Ectodermal cell (in vitro differentiated cells): Measurements from ENCODE around the gene SVIL.
"Not testable (repeated sequence)": the region's sequence is repeated elsewhere in the genome, so short reads cannot be mapped to it uniquely, and the experiment has no call there.

Experiments
- H3K27ac ChIP-seq: 2 replicates; pipeline ENCODE4 v1.7.0; 2013; ENCODE audit warnings: mild to moderate bottlenecking, low read depth, low read length; ENCODE audit not compliant: insufficient read depth, poor library complexity, severe bottlenecking
- H3K27me3 ChIP-seq: 2 replicates; pipeline ENCODE4 v1.7.0; 2013; ENCODE audit warnings: mild to moderate bottlenecking, low read length; ENCODE audit not compliant: insufficient read depth, control insufficient read depth, poor library complexity, severe bottlenecking
- H3K36me3 ChIP-seq: one replicate; pipeline ENCODE4 v1.7.0; 2013; ENCODE audit warnings: low read length; ENCODE audit not compliant: control insufficient read depth, insufficient read depth
- H3K4me1 ChIP-seq: one replicate; pipeline ENCODE4 v1.7.0; 2013; ENCODE audit warnings: low read length; ENCODE audit not compliant: control insufficient read depth, insufficient read depth
- H3K4me3 ChIP-seq: 2 replicates; pipeline ENCODE4 v1.7.0; 2013; ENCODE audit warnings: low read depth, low read length, control low read depth; ENCODE audit not compliant: insufficient read depth
- H3K9me3 ChIP-seq: 2 replicates; pipeline ENCODE4 v1.7.0; 2013; ENCODE audit warnings: mild to moderate bottlenecking, low read length, moderate library complexity; ENCODE audit not compliant: control insufficient read depth
- WGBS, 2 experiments: methylation state at CpG; one replicate each; pipeline ENCODE4 v1.1.7; 2013; ENCODE audit warnings: missing lambda C conversion rate in 2 of 2; 5-methylcytosine and 5-hydroxymethylcytosine counted together

Gene SVIL

DNA sequence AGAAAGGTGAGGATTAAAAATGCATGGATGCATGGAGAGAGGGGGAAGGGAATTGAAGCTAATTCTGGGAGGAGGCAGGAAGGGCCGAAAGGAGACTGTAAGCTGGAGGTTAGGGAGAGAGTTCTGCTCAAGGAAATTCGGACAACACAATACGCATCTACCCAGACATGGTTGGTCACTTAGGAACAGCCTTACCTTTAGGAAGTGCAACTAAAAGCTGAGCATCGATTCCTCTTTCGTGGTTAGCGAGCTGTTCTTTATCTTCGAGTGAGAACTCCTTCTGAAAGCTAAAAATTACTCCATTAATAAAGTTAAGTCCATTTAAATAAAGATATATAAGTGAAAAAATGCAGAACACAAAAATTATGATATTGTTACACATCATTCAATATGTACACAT, 71.8 kb downstream of the SVIL start:
- H3K27ac ChIP-seq, H3K36me3 ChIP-seq, H3K9me3 ChIP-seq, H3K4me3 ChIP-seq, H3K27me3 ChIP-seq: not testable (repeated sequence)
- H3K4me1 ChIP-seq = peaks cover 13% of the 10 kb centered on the region
- no CpG with 5 or more reads among the region's 7 CpGs for WGBS, 2 experiments

DNA sequence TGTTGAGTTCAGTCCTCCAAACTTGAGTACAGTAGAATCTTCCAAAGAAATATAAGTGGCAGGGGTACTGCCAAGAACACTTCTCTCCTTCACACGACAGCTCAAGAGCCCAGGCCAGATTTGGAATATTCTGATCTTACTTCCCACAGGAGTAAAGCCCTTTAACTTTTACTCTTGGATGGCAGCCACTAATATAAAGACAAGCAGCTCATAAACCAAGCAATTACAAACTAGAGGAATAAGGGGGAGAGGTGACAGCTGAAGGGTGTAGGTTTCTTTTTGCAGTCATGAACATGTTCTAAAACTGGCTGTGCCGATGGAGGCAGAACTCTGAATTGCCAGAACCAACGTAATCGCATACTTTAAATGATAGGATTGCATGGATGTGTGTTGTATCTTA, 74.8 kb downstream of the SVIL start:
- H3K27me3 ChIP-seq = no peaks in the 10 kb centered on the region
- no peak overlapping the region for H3K4me3 ChIP-seq
- no peaks in the 10 kb centered on the region for H3K9me3 ChIP-seq
- 87 to 96% methylated on average over 4 of the region's 4 CpGs for WGBS, 2 experiments
- no peaks in the 10 kb centered on the region for H3K36me3 ChIP-seq
- H3K4me1 ChIP-seq = peaks cover 18% of the 10 kb centered on the region
- H3K27ac ChIP-seq = no peak overlapping the region

DNA sequence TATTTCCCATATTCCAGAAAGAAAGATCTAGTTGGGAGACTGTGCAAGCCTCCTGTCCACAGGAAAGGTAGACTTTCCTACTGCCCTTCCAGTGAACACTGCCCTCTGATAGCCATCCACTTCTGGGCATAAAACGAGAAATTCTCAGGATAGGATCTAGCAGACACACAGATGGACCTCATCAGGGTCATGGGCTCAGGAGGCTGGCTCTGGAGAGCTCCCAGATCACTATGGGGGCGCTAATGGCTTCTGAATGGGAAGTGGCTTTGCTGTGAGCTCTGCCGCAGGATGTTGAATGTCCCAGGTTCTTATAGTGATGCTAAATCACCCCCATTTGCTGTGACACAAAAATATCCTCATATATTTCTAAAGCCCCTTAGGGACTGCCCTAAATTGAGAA, 77.1 kb downstream of the SVIL start:
- peaks cover 6% of the 10 kb centered on the region for H3K36me3 ChIP-seq

DNA sequence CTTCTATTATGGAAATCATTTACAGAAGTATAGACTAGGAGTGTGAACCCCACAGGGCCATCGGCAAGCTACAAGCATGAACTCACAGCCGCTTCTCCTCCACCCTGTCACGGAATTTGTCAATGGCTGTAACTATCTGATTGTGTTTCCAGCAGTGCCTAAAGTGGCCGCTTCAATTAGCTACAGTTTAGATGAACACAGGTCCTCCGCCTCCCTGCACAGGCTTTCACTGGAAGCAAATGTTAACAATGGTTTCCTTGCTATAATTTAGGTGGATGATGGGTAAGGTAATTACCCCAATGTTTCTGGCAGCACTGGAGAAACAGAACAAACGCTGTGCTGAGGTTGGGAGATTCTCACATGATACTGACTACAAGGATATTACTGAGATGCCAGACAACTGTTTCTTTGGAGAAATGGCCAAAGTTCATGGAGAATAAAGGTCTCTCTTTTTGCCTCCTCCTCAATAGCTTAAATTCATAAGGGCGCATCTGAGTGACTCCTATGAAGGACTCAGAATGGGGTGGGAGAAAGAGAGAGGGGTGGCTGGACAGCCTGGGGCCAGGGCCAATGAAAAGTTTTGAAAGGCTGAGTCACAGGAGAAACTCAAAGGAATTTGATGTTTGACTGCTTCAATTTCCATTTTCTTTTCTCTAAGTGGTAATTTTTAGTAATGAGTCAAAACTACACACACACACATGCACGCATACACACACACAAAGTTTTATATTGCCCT, 78.9 kb downstream of the SVIL start:
- peaks cover 9% of the 10 kb centered on the region for H3K36me3 ChIP-seq
- no peaks in the 10 kb centered on the region for H3K27me3 ChIP-seq
- no peaks in the 10 kb centered on the region for H3K9me3 ChIP-seq
- H3K4me3 ChIP-seq = no peak overlapping the region
- 55 to 63% methylated on average over 7 to 8 of the region's 8 CpGs for WGBS, 2 experiments
- H3K27ac ChIP-seq = peak overlapping the region; percentile 79
- peaks cover 18% of the 10 kb centered on the region for H3K4me1 ChIP-seq

More for the DNA sequence above, 77.1 kb downstream of the SVIL start:
- Histone ChIP-seq H3K4me3 (no peak overlapping the region), H3K27ac (no peak overlapping the region), H3K4me1 (peaks cover 18% of the 10 kb centered on the region), H3K27me3 (no peaks in the 10 kb centered on the region), H3K9me3 (no peaks in the 10 kb centered on the region)
- WGBS, 2 experiments = 86 to 95% methylated on average over 3 of the region's 3 CpGs

DNA sequence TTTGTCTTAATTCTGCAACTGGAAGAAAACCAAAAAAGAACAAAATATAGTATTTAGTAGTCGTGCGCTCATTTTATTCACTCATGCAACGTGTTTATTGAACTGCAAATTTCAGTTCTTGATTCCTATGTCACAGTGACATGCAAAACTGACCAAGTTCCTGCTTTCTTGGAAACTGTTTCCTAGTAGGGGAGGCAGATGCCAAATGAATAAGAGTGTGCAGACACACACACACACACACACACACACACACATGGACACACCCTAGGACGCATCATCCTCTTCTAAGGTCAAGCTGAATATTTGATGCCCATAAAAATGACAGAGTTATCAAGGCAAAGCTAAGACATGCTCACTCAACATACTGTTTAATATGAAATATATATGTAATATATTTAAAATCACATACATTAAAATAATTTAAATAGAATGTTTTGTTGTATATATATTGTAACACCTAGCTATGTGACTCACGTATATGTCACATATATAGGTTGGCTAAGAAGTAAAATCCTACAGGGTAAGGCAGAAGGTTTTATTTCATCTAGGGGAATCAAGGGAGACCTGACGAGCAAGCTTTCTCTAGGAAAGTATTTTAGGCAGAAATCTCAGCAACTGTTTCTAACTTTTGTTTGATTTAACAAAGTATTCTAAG, 79.6 kb downstream of the SVIL start:
- no peaks in the 10 kb centered on the region for H3K27me3 ChIP-seq
- no peak overlapping the region for H3K4me3 ChIP-seq
- peaks cover 16% of the 10 kb centered on the region for H3K36me3 ChIP-seq
- H3K9me3 ChIP-seq = no peaks in the 10 kb centered on the region
- WGBS, 2 experiments = 91% methylated on average over 6 of the region's 6 CpGs
- peaks cover 18% of the 10 kb centered on the region for H3K4me1 ChIP-seq
- H3K27ac ChIP-seq = peak overlapping the region; percentile 79

DNA sequence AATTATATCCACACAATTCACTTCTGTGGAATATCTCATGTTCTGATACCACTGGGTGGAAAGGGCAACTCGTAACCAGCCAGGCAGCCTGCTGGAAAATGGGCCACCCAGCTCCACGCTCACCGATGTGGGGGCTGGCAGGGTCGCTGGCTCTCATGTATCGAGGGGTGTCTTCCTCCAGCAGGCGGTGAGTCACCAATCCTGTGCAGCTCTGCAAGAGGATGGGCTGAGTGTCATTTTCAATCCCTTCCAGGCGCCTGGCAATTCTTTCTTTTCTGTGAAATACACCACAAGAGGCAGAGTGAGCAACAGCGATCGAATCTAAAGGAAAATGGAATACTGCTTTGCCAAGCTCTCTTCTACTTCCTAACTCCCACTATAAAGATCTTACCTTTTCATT, 80.1 kb downstream of the SVIL start:
- Histone ChIP-seq H3K4me1 (peaks cover 18% of the 10 kb centered on the region), H3K9me3 (no peaks in the 10 kb centered on the region), H3K36me3 (peaks cover 18% of the 10 kb centered on the region), H3K4me3 (no peak overlapping the region), H3K27ac (no peak overlapping the region), H3K27me3 (no peaks in the 10 kb centered on the region)
- 85% methylated on average over 9 of the region's 9 CpGs for WGBS, 2 experiments

DNA sequence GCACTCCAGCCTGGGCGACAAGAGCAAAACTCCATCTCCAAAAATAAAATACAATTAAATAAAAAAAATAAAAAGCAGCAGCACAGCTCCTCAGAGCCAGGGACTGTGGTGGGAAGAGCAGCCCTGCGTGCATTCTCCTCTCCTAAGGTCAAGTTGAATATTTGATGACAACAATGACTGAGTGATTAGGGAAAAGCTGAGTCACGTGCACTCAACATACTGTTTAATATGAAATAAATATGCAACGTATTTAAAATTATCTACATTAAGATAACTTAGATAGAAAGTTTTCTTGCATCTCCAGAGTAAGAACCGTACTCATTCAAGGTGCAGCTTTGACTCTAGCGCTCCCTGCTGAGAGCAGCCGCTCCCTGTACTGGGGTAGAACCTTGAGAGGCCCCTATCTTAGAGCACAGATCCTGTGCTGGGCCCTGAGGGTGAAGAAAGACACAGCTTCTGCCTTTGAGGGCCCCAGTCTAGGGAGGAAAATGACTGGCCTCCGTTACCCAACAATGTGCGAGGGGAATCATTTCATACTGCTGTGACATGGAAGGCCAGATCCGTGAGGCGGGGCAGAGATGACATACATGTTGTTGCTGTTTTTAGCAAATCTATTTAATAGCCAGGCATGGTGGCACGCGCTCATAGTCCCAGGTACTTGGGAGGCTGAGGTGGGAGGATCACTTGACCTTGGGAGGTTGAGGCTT, 81.1 kb downstream of the SVIL start:
- WGBS, 2 experiments = 91 to 95% methylated on average over 11 to 12 of the region's 13 CpGs
- peaks cover 18% of the 10 kb centered on the region for H3K4me1 ChIP-seq
- H3K9me3 ChIP-seq = no peaks in the 10 kb centered on the region
- H3K27me3 ChIP-seq = no peaks in the 10 kb centered on the region
- H3K27ac ChIP-seq = no peak overlapping the region
- H3K36me3 ChIP-seq = peaks cover 18% of the 10 kb centered on the region
- H3K4me3 ChIP-seq = no peak overlapping the region

DNA sequence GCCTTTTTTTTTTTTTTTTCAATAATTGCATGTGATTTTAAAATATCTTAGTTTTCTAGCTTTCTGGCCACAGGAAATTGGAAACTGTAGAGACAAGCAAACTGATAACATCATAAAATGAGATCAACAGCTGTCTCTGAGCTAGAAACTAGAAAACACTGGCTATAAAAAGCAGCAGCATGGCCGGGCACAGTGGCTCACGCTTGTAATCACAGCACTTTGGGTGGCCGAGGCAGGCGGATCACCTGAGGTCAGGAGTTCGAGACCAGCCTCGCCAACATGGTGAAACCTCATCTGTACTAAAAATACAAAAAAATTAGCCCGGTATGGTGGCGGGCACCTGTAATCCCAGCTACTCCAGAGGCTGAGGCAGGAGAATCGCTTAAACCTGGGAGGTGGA, 81.7 kb downstream of the SVIL start:
- Histone ChIP-seq H3K4me1 (peaks cover 18% of the 10 kb centered on the region), H3K36me3 (peaks cover 18% of the 10 kb centered on the region)
- not testable (repeated sequence) for H3K27ac ChIP-seq, H3K27me3 ChIP-seq, H3K9me3 ChIP-seq, H3K4me3 ChIP-seq
- 91 to 93% methylated on average over 9 of the region's 9 CpGs for WGBS, 2 experiments

DNA sequence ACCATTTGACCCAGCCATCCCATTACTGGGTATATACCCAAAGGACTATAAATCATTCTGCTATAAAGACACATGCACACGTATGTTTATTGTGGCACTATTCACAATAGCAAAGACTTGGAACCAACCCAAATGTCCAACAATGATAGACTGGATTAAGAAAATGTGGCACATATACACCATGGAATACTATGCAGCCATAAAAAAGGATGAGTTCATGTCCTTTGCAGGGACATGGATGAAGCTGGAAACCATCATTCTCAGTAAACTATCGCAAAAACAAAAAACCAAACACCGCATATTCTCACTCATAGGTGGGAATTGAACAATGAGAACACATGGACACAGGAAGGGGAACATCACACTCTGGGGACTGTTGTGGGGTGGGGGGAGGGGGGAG, 85.3 kb downstream of the SVIL start:
- not testable (repeated sequence) for H3K4me1 ChIP-seq, H3K27ac ChIP-seq, H3K4me3 ChIP-seq, H3K27me3 ChIP-seq, H3K9me3 ChIP-seq
- peaks cover 18% of the 10 kb centered on the region for H3K36me3 ChIP-seq
- no CpG with 5 or more reads among the region's 3 CpGs for WGBS, 2 experiments

DNA sequence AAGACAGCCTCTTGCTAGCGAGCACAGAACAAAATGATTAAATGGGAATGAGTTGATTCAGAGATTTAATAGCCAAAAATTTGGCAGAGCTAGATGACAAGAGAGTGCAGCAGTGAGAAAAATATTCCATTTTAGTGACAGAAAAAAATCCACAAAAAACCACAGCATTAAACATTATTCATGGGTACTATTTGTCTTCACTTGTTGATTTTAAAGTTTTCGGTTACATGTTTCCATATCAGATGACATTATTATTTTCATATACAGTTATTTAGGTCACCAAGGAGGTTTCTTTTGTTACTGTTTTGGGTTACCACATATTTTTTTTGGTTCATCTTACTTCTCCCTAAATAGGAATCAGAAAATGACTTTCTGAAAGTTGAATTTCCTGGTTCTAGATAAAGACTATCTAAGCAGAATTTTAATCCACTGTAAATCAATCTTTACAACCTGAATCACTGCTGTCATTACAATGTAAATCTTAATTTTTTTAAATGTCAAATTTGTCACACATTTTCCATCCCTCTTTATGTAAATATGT, 87.9 kb downstream of the SVIL start:
- WGBS, 2 experiments = 92 to 98% methylated on average over 1 to 2 of the region's 2 CpGs
- H3K9me3 ChIP-seq = no peaks in the 10 kb centered on the region
- H3K27me3 ChIP-seq = no peaks in the 10 kb centered on the region
- no peak overlapping the region for H3K4me3 ChIP-seq
- peaks cover 13% of the 10 kb centered on the region for H3K36me3 ChIP-seq
- H3K27ac ChIP-seq = no peak overlapping the region
- peaks cover 5% of the 10 kb centered on the region for H3K4me1 ChIP-seq
